LNCaP clone FGC (cell line): Measurements from ENCODE around the gene FCSK.

ENCODE experiments used
- DNase-seq: peaks from one replicate; pipeline ENCODE4 v3.0.0-alpha.2; 2011; ENCODE audit warnings: low read depth
- H3K4me3 ChIP-seq: 2 replicates; pipeline ENCODE4 v1.5.1; 2011; ENCODE audit warnings: mild to moderate bottlenecking, low read depth, low read length, control low read depth
- TF ChIP-seq, protein P1 (sequence below): IDR thresholded peaks from 2 replicates; pipeline ENCODE4 v1.5.1; 2012; ENCODE audit warnings: mild to moderate bottlenecking; ENCODE audit not compliant: control insufficient read depth, insufficient read depth; ENCODE audit errors: extremely low read depth

Gene FCSK

DNA sequence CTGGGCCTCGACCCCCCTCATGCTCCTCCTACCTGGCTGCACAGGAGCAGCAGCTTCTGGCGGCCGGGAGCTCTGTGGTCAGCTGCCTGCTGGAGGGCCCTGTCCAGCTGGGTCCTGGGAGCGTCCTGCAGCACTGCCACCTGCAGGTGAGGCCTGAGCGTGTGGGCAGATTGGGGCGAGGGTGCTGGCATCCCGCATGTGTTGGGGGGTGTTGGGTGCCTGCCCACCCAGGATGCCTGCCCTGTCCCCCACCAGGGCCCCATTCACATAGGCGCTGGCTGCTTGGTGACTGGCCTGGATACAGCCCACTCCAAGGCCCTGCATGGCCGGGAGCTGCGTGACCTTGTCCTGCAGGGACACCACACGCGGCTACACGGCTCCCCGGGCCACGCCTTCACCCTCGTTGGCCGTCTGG, 16.5 kb downstream of the FCSK start:
- no peak overlapping the region for H3K4me3 ChIP-seq
- TF ChIP-seq, protein P1, sequence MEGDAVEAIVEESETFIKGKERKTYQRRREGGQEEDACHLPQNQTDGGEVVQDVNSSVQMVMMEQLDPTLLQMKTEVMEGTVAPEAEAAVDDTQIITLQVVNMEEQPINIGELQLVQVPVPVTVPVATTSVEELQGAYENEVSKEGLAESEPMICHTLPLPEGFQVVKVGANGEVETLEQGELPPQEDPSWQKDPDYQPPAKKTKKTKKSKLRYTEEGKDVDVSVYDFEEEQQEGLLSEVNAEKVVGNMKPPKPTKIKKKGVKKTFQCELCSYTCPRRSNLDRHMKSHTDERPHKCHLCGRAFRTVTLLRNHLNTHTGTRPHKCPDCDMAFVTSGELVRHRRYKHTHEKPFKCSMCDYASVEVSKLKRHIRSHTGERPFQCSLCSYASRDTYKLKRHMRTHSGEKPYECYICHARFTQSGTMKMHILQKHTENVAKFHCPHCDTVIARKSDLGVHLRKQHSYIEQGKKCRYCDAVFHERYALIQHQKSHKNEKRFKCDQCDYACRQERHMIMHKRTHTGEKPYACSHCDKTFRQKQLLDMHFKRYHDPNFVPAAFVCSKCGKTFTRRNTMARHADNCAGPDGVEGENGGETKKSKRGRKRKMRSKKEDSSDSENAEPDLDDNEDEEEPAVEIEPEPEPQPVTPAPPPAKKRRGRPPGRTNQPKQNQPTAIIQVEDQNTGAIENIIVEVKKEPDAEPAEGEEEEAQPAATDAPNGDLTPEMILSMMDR, result peak; percentile 70
- no peak for DNase-seq

DNA sequence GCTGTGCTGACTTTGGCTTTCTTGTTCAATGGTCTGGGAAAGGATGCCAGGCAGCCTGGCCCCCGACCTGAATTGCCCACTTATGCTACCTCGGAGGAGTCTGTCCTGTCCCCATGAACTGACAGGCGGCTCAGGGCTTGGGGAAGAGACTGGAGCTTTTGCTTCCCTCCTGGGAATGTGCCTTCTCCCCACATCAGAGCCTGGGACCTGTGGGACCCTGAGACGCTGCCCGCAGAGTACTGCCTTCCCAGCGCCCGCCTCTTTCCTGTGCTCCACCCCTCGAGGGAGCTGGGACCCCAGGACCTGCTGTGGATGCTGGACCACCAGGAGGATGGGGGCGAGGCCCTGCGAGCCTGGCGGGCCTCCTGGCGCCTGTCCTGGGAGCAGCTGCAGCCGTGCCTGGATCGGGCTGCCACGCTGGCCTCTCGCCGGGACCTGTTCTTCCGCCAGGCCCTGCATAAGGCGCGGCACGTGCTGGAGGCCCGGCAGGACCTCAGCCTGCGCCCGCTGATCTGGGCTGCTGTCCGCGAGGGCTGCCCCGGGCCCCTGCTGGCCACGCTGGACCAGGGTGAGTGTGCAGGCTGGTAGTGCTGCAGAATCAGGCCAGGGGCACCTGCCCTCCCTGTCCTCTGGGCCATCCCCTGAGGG, 18.5 kb downstream of the FCSK start:
- DNase-seq, result no peak
- H3K4me3 ChIP-seq, result no peak overlapping the region
- TF ChIP-seq, protein P1, result no peak

DNA sequence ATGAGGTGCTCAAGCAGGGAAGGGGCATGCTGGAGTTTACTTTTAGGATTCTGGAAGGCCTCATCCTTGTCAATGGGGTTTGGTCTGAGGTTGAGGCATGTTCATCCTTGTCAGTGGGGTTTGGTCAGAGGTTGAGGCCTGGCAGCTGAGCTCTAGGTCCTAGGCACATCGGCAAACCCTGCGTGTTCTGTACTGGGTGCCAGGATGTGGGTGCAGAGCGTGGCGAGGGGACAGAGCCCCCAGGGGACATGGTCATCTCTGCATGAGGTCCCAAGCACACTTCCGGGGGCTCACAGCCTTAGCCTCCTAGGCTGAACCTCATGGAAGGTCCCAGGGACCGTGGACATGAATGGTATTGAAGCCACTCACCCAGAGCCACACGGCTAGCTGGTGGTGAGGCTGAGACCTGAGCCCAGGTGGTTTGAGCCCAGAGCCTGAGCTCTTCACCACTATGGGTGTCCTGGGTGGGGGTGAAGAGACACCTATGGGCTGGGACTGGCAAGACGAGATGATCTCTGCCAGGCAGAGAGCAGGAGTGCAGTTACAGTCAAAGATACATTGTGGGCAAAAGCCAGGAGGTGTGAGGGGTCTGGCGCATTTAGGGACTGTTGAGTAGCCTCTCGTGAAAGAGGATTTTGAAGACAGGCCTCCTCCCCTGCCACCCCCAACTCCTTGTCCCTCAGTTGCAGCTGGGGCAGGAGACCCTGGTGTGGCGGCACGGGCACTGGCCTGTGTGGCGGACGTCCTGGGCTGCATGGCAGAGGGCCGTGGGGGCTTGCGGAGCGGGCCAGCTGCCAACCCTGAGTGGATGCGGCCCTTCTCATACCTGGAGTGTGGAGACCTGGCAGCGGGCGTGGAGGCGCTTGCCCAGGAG, 19.3 kb downstream of the FCSK start:
- no peak overlapping the region for H3K4me3 ChIP-seq
- TF ChIP-seq, protein P1, result 0 out of 2 replicates have a peak, but pooled peaks have one; percentile 10
- no peak for DNase-seq

DNA sequence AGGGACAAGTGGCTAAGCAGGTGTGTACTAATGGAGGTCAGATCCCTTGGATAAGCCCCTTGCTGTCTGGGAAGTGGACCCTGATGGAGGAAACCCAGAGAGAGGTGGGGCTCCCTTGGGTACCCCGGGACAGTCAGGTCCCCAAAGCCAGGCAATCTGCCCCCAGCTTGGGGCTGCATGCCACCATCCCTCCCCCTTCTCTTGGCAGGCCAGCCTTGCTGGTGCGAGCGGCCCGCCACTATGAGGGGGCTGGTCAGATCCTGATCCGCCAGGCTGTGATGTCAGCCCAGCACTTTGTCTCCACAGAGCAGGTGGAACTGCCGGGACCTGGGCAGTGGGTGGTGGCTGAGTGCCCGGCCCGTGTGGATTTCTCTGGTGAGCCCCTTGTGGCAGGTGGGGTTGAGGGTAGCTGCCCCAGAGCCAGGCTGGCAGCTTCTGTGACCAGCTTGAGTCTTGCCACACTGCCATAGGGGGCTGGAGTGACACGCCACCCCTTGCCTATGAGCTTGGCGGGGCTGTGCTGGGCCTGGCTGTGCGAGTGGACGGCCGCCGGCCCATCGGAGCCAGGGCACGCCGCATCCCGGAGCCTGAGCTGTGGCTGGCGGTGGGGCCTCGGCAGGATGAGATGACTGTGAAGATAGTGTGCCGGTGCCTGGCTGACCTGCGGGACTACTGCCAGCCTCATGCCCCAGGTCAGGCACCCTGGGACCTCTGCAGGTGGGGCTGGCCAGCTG, 20.1 kb downstream of the FCSK start:
- TF ChIP-seq, protein P1, result no peak
- DNase-seq, result no peak
- no peak overlapping the region for H3K4me3 ChIP-seq

DNA sequence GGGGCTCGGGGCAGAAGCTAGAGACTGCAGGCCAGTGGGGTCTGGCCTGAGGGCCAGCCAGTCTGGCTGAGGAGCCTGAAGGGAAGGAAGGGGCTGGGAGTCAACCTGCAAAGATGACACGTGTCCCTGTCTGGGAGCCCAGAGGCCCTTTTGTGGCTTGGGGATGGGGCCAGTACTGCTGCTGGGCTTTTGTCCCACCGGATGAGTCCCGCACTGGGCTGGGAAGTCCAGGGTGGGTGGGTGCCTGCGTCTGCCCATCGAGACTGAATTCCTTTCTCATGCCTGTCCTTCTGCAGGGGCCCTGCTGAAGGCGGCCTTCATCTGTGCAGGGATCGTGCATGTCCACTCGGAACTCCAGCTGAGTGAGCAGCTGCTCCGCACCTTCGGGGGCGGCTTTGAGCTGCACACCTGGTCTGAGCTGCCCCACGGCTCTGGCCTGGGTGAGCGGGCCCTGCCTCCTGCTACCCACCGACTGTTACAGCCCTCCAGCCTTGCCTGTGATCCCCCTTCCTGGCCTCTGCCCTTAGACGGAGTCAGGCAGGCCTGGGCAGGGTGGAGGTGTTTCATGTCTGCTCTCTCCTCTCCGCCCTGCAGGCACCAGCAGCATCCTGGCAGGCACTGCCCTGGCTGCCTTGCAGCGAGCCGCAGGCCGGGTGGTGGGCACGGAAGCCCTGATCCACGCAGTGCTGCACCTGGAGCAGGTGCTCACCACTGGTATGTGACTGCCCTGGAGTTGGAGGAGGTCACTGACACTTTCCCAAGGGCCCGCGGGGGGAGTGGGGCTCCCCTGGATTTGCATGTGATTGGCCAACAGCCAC, 20.9 kb downstream of the FCSK start:
- TF ChIP-seq, protein P1, result no peak
- H3K4me3 ChIP-seq, result no peak overlapping the region
- DNase-seq, result no peak

DNA sequence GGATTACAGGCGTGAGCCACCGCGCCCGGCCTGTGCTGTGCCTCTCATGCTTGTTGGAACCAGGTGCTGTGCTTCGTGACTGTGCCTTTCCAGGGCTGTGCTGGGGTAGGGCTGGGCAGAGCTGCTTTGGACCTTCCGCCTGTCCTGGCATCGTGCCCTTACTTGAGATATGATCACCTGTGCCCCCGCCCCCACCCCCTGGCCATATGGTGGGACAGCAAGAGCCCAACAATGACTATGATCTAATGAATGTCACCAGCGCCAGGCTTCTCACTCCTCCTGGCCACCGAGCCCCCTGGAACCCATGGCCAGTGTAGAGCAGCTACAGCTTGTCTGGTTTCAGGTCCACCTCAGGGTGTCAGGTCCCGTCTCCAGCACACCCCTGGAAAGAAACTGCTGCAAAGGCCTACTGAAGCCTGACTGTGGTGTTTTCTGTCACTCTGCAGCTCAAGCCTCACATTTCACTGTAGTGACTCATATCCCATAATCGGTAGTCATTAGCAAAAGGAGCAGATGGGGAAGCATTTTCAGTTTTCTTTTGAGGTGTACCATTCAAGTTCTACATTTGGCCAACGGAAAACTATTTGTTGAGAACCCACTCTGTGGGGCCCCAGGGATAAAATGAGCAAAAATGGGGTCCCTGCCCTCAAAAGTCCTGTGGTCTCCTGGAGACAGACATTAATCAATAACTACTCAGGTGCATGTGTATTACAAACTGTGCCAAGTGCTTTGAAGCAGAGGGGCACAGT, 22.1 kb downstream of the FCSK start:
- no peak for DNase-seq
- H3K4me3 ChIP-seq, result no peak overlapping the region
- TF ChIP-seq, protein P1, result no peak
